Mucosa of rectum (tissue), 2 donors: Measurements from ENCODE around the gene C8A.

ENCODE experiments used
- H3K27ac ChIP-seq, 2 donors: one replicate each; pipeline ENCODE4 v1.7.0; 2013; ENCODE audit warnings: inconsistent platforms in 2 of 2, low read depth in 2 of 2, low read length in 2 of 2
- H3K27me3 ChIP-seq, 2 donors: one replicate each; pipeline ENCODE4 v1.7.0; 2013; ENCODE audit warnings: low read length in 2 of 2; ENCODE audit not compliant: control insufficient read depth in 2 of 2, insufficient read depth in 2 of 2
- H3K36me3 ChIP-seq, 2 donors: one replicate each; pipeline ENCODE4 v1.7.0; 2013; ENCODE audit warnings: low read length in 2 of 2; ENCODE audit not compliant: control insufficient read depth in 2 of 2, insufficient read depth in 2 of 2
- H3K4me1 ChIP-seq, 2 donors: one replicate each; pipeline ENCODE4 v1.7.0; 2013; ENCODE audit warnings: low read length in 2 of 2, mild to moderate bottlenecking in 1 of 2; ENCODE audit not compliant: control insufficient read depth in 2 of 2, insufficient read depth in 2 of 2
- H3K4me3 ChIP-seq, 2 donors: one replicate each; pipeline ENCODE4 v1.7.0; 2013; ENCODE audit warnings: low read length in 2 of 2
- H3K9ac ChIP-seq, 2 donors: one replicate each; pipeline ENCODE4 v1.7.0; 2013; ENCODE audit warnings: low read length in 2 of 2, low read depth in 1 of 2, mild to moderate bottlenecking in 1 of 2
- H3K9me3 ChIP-seq, 2 donors: one replicate each; pipeline ENCODE4 v1.7.0; 2013; ENCODE audit warnings: low read length in 2 of 2; ENCODE audit not compliant: control insufficient read depth in 2 of 2
- donor health status: healthy.
- donor health status: Normal muscosa, but diverticular disease.

The C8A gene

DNA sequence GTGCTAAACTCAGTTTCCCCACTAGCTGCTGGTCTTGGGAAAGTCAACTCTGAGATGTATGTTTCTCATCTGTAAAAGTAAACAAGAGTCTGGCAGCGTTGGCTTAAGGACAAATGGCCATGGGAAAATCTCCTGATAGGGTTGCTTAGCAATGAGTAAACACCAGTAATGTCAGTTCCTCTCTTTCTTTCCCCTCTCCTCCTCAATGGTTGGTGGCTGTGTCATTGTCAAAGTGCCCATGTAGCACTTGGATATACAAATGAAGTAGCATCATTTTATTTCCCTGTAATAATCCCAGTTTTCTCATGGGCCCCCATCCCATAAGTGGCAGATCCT, 33.2 kb upstream of the C8A start:
- peaks cover 0 to 2% of the 10 kb centered on the region in 2 donors for H3K27me3 ChIP-seq
- H3K36me3 ChIP-seq: no peaks in the 10 kb centered on the region
- H3K27ac ChIP-seq: no peak overlapping the region
- no peaks in the 10 kb centered on the region for H3K9me3 ChIP-seq
- no peak overlapping the region for H3K4me3 ChIP-seq
- H3K4me1 ChIP-seq: peaks cover 5 to 8% of the 10 kb centered on the region in 2 donors
- H3K9ac ChIP-seq: no peak overlapping the region

DNA sequence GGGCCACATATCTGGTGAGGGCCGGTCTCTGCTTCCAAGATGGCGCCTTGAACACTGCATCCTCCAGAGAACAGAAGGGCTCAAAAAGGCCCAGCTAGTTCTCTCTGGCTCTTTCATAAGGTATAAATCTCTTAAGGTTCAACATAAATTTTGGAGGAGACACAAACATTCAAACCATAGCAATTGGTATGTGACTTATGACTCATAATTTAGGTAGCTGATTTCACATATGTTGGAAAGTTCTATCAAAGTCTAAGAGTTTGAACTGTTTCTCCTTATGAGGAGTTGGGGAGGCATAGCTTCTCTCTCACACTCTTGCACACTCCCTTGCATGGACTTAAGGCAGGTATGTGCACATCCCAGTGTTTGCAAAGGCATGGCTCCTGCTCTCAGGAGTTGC, 30.3 kb upstream of the C8A start:
- Histone ChIP-seq H3K9ac (no peak overlapping the region), H3K9me3 (no peaks in the 10 kb centered on the region), H3K27ac (no peak overlapping the region), H3K27me3 (peaks cover 0 to 4% of the 10 kb centered on the region in 2 donors), H3K4me1 (peaks cover 5 to 6% of the 10 kb centered on the region in 2 donors), H3K36me3 (no peaks in the 10 kb centered on the region), H3K4me3 (no peak overlapping the region)

DNA sequence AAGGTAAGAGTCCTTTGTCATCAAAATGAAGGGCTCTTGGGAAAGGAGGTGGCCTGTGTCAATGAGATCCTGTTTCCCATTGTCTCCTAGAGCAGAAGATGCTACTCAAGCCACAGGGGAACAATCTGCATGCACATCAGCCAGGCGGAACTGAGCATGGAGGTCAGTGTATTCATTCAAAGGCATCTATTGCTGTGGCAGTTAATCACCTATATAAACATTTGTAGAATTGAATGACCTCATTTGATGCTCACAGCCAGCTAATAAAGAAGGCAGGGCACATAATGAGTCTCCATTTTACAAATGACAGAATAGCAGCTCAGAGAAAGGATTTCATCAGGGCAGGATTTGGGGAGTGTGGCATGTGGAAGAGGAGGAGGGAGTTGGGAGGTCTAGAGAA, 29.7 kb upstream of the C8A start:
- peaks cover 0 to 4% of the 10 kb centered on the region in 2 donors for H3K27me3 ChIP-seq
- H3K36me3 ChIP-seq: no peaks in the 10 kb centered on the region
- no peak overlapping the region for H3K27ac ChIP-seq
- no peaks in the 10 kb centered on the region for H3K9me3 ChIP-seq
- no peak overlapping the region for H3K4me3 ChIP-seq
- H3K4me1 ChIP-seq: peaks cover 3 to 5% of the 10 kb centered on the region in 2 donors
- H3K9ac ChIP-seq: no peak overlapping the region

DNA sequence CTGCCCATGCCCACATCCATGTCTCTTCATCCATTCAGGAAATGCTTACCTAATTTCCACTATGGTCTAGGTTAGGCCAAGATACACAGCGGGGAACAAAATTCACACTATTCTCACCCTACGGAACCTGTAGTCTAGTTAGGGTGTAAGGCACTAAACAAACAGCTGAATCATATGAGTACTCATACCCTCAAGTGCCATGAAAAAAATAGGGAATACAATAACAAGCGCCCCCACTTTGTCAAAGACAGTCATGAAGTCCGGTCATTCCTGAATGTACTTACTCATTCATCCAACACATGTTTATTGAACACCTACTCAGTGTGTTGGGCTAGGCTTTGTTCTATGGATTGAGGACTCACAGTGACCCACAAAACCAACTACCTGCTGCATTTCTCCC, 29.2 kb upstream of the C8A start:
- H3K27me3 ChIP-seq: peaks cover 0 to 4% of the 10 kb centered on the region in 2 donors
- H3K36me3 ChIP-seq: no peaks in the 10 kb centered on the region
- no peak overlapping the region for H3K27ac ChIP-seq
- H3K4me3 ChIP-seq: no peak overlapping the region
- H3K9ac ChIP-seq: no peak overlapping the region
- peaks cover 3 to 5% of the 10 kb centered on the region in 2 donors for H3K4me1 ChIP-seq
- H3K9me3 ChIP-seq: no peaks in the 10 kb centered on the region

DNA sequence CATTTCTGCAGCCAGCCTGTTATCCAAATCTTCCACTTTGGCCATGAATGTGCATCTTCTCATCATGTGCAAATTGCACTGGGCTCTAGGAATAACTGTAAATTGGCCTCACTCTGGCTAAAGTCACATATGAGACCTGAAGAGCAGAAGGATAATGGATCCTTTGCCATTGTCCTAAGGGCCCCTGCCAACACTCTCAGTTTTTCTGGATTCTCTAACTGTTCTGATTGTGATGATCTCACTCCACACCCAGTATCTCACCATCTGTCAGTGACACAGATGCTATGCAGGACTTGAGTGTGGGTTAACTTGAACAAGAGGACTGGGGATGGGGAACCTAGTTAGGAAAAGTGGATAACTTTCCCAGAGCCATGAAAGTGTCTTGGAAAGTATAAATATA, 26.9 kb upstream of the C8A start:
- H3K36me3 ChIP-seq: no peaks in the 10 kb centered on the region
- no peaks in the 10 kb centered on the region for H3K4me1 ChIP-seq

DNA sequence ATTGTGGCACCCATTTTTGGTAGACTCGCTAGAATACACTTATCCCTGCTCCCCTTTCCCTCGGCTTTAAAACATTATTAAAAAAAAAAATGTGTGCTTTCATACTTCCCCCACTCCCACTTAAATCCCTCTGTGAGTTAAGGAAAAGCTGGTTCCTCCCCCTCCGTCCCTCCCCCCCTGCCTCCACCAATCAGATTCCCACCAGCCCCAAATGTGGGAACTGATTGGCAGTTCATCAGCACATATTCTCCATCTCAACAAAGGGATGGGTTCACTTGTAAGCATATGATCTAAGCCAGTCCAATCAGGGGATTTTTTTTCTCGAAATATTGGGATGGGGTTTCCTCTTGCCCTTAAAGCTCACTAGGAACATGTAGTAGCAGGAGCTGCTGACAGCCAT, 24.5 kb upstream of the C8A start:
- H3K36me3 ChIP-seq: no peaks in the 10 kb centered on the region
- H3K9me3 ChIP-seq: no peaks in the 10 kb centered on the region
- no peak overlapping the region for H3K27ac ChIP-seq
- H3K9ac ChIP-seq: no peak overlapping the region
- H3K27me3 ChIP-seq: peaks cover 4 to 10% of the 10 kb centered on the region in 2 donors
- no peaks in the 10 kb centered on the region for H3K4me1 ChIP-seq
- H3K4me3 ChIP-seq: no peak overlapping the region

More for the DNA sequence above, 26.9 kb upstream of the C8A start:
- Histone ChIP-seq H3K4me3 (no peak overlapping the region), H3K9ac (no peak overlapping the region), H3K9me3 (no peaks in the 10 kb centered on the region), H3K27ac (no peak overlapping the region), H3K27me3 (peaks cover 4 to 10% of the 10 kb centered on the region in 2 donors)

DNA sequence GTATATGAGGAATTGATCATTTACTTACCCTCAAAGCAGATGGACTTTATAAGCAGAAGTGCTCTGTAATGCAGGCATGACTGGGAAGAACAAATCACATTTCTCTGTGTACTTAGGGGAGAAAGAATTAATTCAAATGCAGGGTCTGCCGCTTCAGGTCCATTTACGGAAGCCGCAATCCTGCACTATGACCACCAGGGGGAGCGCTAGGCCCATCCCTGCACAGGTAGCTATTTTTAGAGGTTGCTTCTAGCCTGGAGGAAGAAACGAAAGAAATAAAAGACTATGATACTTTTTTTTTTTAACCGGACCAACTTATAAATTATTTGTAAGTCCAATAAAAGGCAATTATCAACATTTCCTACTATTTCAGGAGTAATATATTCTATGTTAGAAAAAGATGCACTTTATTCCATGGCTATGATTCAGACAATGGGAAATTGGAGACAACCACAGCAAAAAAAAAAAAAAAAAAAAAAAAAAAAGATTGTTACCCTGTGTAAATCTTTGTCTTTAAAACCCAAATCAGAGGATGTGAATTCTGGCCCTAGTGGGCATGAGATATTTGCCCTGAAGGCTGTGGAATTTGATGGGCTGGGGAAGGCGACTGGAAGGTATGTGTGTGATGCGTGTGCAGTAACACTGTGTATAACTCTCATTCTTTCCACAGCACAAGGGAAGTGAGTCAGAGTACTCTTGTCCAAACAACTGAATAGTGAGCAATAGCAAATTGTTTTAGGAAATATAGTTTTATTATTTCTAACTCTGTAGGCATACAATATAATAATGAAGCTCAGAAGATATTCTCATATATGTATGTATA, 22.5 kb upstream of the C8A start:
- Histone ChIP-seq H3K36me3 (no peaks in the 10 kb centered on the region), H3K27ac (no peak overlapping the region), H3K4me1 (no peaks in the 10 kb centered on the region), H3K4me3 (peak overlapping the region in 1 of 2 donors; percentile 6), H3K9ac (no peak overlapping the region), H3K27me3 (peaks cover 4 to 10% of the 10 kb centered on the region in 2 donors), H3K9me3 (no peaks in the 10 kb centered on the region)

DNA sequence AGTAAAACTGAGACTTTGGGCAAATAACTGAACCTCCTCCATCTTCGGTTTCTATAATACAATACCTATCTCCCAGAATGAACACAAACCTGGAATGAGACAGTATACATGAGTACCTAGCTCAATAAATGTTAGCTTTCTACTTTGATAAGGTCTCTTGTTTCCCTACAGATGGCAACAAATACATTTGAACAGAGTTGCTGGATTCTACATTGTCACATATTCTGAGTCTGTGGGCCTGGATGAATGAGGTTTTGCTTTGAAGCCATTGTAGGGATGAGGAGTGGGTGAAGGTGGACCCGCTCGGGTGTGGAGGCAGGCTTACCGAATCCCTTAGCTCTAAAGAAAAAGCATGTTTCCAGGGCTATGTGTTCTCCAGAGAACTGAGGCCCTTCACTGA, 21.5 kb upstream of the C8A start:
- no peak overlapping the region for H3K4me3 ChIP-seq
- H3K9me3 ChIP-seq: no peaks in the 10 kb centered on the region
- H3K36me3 ChIP-seq: no peaks in the 10 kb centered on the region
- no peak overlapping the region for H3K27ac ChIP-seq
- H3K4me1 ChIP-seq: no peaks in the 10 kb centered on the region
- H3K9ac ChIP-seq: no peak overlapping the region
- H3K27me3 ChIP-seq: peaks cover 4 to 10% of the 10 kb centered on the region in 2 donors

DNA sequence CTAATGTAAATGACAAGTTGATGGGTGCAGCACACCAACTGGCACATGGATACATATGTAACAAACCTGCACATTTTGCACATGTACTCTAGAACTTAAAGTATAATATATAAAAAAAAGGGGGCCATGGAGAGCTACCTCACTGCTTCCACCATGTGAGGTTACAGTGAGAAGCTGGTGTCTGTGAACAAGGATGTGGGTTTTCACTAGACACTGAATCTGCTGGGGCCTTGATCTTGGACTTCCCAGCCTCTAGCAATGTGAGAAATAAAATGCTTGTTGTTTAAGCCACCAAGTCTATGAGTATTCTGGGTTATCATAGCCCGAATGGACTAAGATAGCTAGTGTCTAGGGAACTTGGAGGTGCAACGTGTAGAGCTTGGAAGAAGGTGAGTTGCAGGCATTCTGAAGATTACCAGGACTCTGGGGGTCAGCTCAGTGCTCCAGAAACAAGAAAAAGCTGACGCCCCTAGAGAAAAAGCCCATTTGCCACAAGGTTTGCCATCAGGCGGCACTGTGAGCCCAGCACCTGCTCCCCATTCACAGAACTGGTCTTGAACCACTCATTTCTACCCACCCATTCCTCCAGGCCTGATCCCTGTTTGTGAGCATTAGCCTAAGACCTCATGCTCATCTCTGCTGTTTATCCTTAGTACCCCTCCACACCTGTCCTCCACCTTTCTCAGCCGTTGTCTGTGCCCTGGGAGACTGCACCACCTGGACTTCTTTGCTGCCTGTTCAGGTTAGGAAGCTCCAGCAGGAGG, 20.3 kb upstream of the C8A start:
- Histone ChIP-seq H3K9ac (no peak overlapping the region), H3K9me3 (no peaks in the 10 kb centered on the region), H3K36me3 (no peaks in the 10 kb centered on the region), H3K4me3 (no peak overlapping the region), H3K27ac (no peak overlapping the region), H3K4me1 (no peaks in the 10 kb centered on the region), H3K27me3 (peaks cover 4 to 6% of the 10 kb centered on the region in 2 donors)

DNA sequence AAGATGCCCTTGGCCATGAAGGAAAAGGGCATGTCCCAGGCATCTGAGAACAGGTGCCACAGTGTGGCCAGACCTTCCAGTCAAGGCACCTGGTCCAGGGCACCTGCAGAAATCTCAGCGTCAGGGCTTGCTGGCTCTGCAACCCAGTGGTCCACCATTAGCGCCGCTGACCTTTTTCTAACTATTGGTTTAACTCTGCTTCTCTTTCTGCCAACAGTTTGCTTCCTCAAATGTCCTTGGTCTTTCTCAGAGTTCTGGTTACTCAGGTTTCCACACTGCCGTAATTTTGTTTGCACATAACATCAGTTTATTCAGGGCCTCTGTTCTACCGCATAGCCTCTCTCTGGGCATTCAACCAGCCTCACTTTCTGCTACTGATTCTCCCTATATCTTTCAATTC, 18.9 kb upstream of the C8A start:
- Histone ChIP-seq H3K27ac (no peak overlapping the region), H3K9ac (no peak overlapping the region), H3K36me3 (no peaks in the 10 kb centered on the region), H3K9me3 (no peaks in the 10 kb centered on the region), H3K4me1 (no peaks in the 10 kb centered on the region), H3K4me3 (no peak overlapping the region), H3K27me3 (peaks cover 4 to 6% of the 10 kb centered on the region in 2 donors)
